NCI-H1930 (cell line): ENCODE measurements around the gene PCBP3.
"Not testable (repeated sequence)": the region's sequence is repeated elsewhere in the genome, so short reads cannot be mapped to it uniquely, and the experiment has no call there.

ENCODE experiments used
- DNase-seq, 2 experiments: peaks; one replicate each; lab custom pipeline; 2025; lab: John Stamatoyannopoulos, UW

PCBP3 gene

DNA sequence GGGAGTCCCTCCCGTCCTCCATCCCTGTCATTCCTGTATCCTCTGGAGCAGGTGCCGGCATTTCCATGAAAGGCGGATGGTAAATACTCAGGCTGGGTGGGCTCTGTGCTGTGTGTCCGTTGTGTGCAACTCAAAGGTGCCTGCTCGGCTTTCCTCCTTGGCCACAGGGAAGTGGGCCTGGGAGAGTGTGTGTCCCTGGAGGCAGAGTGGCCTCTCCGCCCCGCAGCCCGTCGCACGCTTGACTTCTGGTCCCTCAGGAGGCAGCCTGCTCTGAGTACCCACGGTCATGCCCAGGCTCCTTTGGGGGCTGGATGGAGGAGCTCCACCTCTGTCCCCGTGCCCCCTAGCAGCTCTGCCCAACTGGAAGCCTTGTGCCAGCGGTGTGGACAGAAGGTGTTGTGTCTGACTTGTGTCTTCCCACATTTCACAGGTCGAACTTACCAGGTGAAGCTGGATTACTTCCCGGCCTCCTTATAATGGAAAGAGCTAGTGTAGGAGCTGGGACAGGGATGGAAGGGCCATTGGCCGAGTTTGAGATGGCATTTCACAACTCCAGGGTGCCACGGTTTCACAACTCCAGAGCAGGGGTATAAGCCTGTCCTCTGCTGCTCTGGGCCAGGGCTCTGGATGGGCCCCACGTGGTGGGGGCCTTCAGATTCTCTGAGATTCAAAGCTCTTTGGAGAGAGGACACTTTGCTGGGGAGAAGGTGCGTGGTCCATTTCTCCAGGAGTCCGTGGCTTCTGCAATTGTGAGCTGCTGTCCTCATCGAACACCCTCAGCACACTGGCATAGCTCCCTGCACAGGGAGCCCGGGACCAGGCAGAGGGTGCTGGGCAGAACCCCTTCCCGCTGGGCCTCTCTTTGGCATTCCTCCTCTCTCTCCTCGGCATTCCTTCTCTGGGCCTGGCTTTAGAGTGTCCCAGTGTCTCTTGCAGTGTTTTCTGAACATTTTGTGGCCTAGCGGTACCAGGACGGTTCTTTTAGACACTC lies 185.3 kb downstream of the PCBP3 start:
- no peak for DNase-seq

DNA sequence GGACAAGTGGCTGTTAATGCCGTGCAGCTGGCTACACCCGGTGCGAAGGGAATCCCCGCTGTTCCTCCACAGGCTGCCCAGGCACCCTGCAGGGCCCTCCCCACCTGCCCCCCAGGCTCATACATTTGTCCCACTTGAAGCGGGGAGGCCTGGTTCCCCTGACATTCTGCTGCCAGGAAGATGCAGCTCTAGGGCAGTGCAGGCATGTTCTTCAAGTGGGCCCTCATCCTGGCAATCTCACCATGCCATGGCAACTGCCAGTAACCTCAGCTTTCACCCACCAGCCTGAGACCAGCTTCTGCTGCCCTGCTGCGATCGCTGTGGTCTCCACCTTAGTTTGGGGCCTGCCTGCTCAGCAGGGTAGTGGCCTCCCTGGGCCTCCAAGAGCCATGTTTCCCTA lies 186.1 kb downstream of the PCBP3 start:
- DNase-seq, result no peak

DNA sequence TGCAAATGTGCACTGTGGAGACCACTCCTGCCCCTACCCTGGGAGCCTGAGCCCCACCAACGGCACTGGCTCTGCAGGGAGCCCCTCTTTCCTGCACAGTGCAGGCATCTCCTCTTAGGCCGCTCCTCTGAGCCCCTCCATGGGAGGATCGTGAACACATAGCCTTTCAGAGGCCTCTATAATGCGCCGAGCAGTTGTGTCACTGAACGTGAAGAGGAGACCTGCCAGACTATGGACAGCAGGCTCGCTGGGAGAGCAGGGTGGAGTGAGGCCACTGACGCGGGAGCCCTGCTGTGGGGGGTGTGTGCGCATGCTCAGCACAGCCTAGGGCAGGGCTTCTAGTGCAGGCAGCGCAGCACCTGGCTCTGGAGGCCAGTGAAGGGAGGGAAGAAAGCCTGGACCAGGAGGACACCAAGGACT lies 186.7 kb downstream of the PCBP3 start:
- DNase-seq, result no peak

DNA sequence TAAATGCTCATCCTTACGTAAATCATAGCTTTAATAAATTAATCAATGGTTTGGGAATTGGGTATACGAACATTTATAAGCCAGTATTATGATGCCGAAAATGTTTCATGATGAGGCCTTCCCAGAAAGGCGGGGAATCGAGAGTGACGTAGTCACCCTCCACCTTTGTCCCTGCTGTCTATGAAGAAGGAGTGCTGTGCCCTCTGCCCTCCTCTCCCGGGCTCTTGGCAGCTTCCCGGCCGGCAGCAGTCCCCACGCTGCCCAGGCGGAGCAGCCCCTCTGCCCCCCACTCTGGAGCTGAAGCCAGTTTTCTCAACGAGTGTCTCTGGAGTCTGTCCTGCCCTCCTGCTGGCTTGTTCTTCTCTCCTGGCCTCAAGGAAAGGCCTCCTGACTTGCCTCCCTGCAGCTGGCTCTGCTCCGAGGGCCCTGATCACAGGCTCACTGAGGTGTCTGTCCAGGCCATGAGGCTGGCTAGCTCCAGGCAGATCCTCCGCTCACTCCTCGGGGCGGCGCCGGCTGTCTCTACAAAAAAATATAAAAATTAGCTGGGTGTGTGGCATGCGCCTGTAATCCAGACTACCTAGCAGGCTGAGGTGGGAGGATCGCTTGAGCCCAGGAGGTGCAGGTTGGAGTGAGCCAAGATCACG lies 187.3 kb downstream of the PCBP3 start:
- DNase-seq, result no peak

DNA sequence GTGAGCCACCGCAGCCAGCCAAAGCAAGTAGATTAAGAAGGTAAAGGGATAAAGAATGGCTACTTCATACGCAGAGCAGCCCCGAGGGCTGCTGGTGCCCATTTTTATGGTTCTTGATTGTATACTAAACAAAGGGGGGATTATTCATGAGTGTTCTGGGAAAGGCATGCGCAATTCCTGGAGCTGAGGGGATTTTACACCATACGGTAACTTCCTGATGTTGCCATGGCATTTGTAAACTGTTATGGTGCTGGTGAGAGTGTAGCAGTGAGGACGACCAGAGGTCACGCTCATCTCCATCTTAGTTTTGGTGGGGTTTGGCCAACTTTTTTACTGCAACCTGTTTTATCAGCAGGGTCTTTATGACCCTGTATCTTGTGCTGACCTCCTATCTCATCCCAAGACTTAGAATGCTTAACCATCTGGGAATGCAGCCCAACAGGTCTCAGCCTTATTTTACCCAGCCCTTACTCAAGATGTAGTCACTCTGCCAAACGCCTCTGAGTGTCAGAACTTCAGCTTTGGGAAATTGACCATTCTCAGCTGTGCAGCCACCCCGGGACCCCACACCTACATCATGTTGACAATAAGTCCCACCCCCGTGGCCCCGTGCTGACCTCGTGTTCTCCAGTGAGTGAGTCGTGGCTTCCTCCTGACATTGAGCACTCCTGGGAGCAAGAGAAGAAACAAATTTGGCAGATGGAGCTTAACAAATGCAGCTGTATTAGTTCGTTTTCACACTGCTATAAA lies 188.6 kb downstream of the PCBP3 start:
- no peak for DNase-seq

DNA sequence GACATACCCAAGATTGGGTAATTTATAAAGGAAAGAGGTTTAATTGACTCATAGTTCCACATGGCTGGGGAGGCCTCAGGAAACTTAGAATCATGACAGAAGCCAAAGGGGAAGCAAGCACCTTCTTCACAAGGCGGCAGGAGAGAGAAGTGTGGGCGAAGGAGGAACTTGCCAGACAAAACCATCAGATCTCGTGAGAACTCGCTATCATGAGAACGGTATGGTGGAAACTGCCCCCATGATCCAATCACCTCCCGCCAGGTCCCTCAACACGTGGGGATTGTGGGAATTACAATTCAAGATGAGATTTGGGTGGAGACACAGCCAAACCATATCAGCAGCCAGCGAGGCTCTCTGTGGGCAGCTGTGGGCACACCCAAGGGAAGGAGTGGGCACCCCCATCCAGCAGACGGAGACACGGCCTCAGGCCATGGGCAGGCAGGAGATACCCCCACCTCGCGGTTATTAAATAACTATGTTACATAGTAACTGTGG lies 189.3 kb downstream of the PCBP3 start:
- DNase-seq, result not testable (repeated sequence)

DNA sequence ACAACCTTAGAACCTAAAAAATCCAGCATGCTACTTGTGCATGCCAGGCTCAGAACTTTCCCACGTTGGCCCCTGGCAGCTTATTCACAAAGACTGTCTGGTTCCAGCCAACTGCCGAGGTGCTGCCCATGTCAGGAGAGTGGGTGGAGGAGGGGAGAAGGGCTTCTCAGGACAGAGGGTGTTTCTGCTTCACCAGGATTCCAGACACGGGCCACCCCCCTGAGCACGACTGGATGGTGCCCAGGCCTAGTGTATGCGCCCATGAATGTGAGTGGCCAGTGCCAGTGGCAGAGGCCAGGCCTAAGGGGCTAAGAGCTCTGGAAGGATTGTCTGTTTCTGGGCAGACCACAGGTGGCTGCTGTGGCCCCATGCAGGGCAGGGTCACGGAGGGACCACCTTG lies 189.9 kb downstream of the PCBP3 start:
- DNase-seq, result no peak

DNA sequence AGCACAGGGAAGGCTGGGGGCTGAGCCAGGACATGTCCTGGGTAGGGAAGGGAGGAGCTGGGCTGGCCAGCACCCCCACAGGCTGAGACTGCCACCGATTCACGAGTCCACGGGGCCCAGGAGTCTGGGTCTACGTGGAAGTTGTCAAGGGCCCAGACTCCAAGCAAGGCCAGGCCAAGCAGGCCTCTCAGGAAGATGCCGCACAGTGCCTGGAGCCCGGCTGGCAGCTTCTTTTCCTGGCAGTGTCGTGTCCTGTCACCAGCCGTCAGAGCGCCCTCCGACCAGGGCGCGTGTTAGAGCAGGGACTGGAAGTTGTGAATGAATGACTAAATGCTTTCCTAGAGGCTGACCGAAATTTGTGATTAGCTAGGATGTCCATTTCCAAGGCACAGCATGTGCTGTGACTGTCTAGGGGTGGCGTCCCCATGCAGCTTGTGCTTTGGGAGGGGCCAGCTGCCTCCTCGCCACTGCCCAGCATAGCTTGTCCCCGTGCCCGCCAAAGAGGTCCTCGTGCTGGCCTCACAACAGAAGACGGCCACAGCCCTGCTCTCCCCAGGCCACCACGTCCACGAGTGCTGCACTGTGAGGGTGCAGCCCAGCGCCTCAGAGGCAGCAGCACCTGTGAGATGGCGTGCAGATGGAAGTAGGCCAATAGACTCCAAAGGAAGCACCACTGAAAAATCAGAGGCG lies 190.6 kb downstream of the PCBP3 start:
- no peak for DNase-seq

DNA sequence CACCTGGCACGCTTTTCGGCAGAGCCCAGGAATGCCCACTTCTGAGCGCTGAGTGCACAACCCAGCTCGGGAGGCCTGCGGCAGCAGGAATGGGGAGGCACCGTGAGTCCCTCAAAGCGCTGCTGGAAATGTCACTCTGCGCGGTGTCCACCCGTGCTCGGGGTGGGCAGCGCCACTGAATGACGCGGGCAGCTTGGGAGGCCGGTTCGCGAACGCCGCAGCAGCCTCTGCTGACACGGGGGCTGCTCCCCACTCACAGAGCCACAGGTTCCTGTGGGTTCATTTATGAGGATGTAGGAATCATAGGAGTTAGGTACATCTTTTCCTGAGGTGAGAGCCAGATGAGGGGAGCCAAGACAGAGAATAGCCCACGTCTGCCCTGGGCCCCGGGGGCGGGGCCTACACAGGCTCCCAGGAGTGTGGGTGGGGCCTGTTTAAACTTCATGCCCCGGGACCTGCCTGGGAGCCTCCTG lies 191.3 kb downstream of the PCBP3 start:
- no peak for DNase-seq

DNA sequence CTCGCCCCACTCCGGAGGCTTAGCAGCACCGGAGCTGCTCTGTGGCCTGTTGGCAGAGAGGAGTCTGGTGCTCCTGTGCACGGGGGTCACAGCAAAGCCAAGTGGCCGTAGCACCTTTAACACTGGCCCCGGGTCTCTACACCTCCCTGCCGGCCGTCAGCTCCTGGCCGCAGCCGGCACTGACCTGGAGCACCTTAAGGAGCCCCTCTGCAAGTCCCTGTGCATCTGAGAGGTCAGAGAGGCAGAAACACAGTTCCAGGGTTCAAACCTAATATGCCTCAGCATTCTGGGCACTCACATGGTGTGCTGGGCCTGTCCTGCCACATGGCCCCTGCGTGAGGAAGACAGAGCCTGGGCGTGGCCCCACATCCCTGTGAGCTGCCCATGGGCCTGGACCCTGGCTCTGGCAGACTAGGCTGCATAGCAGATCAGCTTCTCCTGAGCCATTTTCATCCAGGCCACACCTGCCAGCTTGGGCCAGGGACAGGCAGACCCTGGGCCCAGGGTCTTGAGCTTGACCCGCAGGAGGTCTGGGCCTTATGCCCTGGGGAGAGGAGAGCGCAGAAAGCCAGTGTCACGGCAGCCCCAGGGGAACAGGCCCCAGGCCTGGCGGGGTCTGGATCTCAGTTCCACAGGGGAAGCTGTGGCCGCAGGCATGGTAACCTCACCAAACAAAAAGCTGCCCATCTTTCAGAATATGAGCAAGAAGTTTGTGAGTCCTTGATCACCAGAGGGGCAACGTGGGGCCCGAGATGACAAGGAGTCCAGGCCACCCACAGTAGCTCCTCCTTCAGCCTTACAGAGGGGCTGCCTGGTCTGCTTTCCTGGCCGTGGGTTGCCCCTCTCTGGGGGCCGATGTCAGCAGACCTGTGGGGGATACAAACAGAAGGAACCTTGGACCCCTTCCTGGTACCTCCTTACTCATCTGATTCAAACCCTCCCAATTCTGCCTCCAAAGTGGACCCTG lies 192.1 kb downstream of the PCBP3 start:
- no peak for DNase-seq

DNA sequence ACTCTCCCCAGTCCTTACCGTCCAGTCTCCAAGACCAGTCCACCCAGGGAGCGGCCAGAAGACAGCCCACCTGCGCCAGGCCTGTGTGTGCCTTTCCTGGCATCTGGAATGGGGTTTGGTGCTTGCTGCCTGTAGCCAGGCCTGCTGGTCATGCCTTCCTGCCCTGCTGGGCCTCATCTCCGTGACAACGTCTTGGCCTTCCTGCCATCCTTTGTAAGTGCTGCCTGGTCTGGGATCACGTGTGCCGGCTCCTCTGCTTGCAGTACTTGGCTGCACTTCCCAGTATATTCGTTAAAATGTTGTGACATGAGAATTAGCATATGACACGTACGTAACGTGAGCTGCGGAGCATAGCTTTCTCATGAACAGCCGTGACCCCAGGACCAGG lies 192.7 kb downstream of the PCBP3 start:
- DNase-seq, result no peak

DNA sequence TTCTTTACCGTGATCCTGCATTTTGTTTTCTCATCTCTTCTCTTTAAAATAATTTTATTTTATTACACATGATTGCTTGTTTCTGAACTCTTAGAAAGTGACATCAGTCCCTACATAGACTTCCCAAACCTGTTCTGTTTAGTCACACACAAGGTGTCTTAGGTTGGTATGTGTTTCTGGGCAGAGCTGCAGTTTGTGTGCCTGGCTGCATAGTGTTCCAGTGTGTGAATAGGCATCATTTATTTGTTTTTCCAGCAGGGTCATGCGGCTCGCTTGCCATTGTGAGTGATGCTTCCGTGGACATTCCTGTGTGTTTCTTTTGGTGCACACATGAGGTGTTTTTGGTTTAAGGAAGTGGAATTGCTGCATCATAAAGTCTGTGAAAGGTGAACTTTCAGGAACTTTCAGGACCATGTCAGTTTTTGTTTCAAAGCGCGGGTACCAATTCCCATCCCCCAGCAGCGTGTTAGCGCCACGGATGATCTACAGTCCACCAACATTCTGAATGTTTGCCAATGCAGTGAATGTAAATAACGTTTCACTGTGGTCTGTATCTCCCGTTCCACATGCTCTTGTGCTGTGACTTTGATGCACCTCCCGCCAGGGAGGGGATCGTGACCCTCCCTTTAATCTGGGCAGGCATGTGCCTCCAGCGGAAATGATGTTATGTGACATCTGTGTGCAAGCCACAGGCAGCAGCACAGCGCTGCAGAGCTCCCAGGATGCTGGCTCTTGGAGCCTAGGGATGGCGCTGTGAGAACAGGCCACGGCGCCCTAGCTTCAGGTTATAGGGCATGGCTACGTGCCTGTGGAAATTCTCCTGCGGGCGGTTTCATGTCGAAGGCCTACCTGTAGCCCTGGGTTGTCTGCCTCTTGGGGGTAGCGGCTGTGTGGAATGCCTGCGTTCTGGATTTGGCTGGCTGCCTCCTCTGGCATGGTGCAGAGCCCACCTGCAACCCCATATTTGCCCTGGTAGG lies 193.5 kb downstream of the PCBP3 start:
- DNase-seq, result no peak

DNA sequence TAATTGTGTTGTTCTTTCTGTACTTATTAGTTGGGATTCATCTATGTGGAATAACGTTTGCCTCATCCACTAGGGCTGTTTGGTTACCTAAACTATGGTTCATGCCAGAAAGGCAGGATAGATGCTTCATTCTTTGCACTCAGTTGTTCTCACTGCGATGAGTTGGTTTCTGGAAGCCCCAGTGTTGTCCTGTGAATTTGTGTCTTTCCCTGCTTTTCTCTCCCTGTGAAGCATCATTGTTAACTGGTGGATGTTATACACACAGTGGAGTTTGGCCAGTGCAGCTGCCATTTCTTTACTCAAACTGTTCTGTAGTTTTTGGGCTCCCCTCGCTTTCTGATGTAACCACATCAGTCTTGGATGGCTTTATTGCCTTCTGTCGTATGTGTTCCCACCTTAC lies 194.4 kb downstream of the PCBP3 start:
- no peak for DNase-seq

DNA sequence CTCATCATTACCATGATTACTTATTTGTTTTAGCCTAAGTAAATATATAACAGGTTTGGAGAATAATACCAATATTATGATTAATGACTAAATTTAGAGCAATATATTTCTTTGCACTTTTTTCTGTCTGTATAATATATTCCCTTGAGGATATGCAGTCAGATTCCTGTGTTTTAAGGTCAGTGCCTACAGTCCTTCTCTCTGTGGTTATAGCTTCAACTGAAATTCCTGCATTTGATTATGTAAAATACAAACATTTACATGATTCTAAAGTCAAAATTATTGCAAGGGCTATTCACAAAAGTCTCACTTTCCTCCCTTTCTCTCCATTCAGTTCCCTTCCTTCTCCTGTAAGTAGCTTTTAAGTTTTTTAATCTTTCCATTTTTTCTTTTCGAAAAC lies 195.1 kb downstream of the PCBP3 start:
- no peak for DNase-seq

DNA sequence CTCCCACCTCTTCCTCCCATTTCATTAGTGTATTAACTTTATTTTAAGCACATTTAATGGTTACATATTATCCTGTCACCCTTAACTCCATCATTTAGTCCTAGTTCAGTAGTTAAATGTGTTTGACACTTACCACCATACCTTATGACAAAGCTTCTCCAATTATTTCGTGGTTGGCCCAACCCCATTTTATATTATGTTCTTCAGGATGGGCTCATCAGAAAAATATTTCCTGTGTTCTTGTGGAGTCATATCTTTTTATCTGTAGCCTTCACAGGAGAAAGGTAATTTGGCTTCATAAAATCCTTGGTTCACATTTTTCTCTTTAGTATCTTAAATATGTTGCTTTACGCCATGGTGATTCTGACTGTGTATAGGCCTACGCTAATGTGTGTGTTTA lies 195.7 kb downstream of the PCBP3 start:
- no peak for DNase-seq

DNA sequence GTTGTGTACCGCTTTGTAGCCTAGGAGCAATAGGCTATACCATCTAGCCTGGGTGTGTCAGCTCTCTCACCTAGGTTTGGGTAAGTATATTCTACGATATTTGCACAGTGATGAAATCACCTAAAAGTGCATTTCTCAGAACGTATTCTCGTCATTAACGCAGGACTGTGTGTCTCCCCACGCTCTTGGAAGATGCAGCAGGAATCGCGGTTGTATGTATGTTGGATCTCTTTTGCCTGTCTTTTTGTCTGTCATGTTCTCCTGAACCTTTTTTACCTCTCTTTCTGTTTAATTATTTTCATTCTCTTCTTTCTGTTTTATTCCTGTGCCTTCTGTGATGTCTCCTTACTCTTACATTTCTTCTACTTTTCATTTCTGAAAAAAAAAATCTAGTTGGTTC lies 197.5 kb downstream of the PCBP3 start:
- DNase-seq, result no peak

DNA sequence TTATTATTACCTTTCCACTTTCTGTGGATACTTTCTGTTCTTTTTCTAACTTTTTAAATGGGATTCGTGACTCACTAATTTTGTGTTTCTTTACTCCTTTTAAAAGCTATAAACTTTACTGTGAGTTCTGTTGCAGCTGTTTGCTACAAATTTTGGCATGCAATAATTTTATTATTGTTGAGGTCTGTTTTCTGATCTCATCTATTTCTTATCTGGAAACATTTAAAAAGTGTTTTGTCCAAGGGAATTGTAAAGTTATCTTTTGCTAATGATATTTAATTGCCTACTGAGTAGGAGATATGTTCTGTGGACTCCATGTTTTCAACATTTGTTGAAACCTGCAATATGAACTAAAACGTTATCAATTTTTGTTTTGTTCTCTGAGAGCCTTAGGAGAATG lies 199.9 kb downstream of the PCBP3 start:
- no peak for DNase-seq

DNA sequence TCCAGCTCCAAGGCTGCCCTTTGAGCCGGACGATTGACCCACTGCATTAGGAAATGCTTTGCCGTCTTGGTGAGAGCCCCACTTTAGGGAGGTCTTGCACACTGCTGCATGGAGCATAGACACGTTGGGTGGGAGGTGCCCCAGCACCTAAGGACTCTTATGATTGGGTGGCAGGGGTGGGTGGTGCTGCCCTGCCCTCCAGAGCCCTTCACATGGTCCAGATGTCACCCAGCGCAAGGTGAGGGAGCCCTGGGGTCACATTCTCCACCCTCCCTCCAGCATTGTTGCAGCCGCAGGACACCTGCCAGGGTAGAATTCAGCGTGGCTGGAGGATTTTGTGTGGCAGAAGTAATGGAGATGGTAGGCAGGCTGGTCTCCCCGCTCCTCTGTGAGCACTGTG lies 200.7 kb downstream of the PCBP3 start:
- no peak for DNase-seq

DNA sequence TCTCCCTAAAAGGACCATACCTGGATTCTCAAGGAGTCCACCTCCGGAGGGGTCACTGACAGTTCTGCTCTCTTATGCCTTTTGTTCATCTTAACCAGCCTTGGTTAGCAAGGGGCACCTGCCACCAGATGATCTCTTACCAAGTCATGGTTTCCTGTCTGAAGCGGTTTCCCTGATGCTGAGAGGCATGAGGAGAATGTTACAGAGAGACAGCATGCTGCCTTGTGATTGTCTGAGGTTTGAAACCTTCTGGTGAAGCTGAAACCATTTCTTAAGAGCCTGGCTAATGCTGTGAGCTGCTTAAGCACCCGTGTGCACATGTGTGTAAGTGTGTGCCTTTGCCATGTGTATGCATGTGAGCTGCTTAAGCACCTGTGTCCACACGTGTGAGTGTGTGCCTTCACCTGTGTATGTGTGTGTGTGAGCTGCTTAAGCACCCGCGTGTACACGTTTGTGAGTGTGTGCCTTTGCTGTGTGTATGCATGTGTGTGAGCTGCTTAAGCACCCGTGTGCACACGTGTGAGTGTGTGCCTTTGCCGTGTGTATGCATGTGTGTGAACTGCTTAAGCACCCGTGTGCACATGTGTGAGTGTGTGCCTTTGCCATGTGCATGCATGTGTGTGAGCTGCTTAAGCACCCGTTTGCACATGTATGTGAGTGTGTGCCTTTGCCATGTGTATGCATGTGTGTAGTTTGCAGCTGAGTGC lies 201.7 kb downstream of the PCBP3 start:
- DNase-seq, result no peak
